ENCODE measurements around the gene EFNA2. TPM values are rescaled to one million over a fixed set of nuclear protein-coding genes. Genes with fewer than 3 reads are reported as not detected.

EFNA2 gene
- total and polyA plus RNA-seq, 2 of the 8 experiments (the other 6 are each of a cell fraction or from before 2014, with no cell fraction given): 4.0 to 7.0 TPM

DNA sequence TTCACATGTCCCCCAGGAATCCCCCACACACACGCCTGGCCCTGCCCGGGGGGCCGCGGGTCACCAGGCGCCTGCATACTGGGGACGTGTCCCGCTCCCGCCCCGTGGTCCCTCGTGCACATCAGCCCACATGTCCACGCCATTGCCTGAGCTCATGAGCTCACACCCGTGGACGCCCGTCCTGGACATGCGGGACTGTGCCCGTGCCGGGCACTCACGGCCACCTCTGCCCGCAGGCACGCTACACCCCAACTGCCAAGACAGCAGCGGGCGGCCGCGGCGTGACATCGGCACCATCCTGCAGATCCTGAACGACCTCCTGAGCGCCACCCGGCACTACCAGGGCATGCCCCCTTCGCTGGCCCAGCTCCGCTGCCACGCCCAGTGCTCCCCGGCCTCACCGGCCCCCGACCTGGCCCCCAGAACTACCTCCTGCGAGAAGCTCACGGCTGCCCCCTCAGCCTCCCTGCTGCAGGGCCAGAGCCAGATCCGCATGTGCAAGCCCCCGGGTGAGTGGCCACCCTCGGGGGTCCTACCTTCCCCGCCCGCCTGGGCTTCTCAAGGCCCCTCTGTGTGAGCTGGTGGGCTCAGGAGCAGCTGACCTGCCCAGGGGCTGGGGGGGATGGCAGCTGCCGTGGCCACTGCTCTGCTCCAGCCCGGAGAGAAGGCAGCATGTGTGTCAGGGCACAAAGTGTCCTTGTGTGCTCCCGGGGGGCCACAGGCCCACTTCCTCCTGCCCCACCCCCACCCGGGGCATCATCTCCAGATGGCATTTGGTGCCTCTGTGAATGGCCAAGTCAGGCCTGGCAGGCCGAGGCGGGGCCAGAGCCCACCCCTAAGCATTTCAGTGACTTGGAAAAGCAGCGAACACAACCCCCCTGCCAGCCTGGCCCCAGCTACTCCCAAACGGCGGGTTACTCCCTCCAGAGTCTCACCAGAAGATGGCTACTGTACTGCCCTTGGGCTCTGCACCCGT is 30.2 kb upstream of the EFNA2 start:
- H3K79me2 ChIP-seq (ENCODE audit: control insufficient read depth in 1 of 2, insufficient read depth in 2 of 2, low read length in 2 of 2): peaks cover 9 to 45% of the 10 kb centered on the region in 2 experiments
- FAIRE-seq (no peak), DNase-seq (ENCODE audit: low read depth in 1 of 2, low spot score in 2 of 2) (no peak)
- peaks cover 24 to 37% of the 10 kb centered on the region in 2 experiments for H4K20me1 ChIP-seq (replicated peaks in 1 of 2; ENCODE audit: control insufficient read depth in 1 of 2, insufficient read depth in 2 of 2, low read length in 2 of 2)
- no peak overlapping the region for H2BK15ac ChIP-seq (ENCODE audit: low read length)
- H3K23me2 ChIP-seq (ENCODE audit: low read depth, low read length): peaks cover 6% of the 10 kb centered on the region; the same call in 1 of the 2 replicates
- CTCF ChIA-PET (ENCODE audit: partially characterized antibody): interaction anchor here (0.6 to 15.9 kb wide), 6 partner anchors 9 to 222 kb away, joined by 3 to 212 read pairs (median 4); partner anchors contain the start of gene ATP5F1D
- no peak overlapping the region for H4K5ac ChIP-seq (ENCODE audit: insufficient read length, low read depth, low read length)
- no peaks in the 10 kb centered on the region for H3K9me3 ChIP-seq (ENCODE audit: insufficient read depth in 2 of 2, low read depth in 1 of 2, low read length in 1 of 2)
- H3K4me2 ChIP-seq (ENCODE audit: insufficient read depth in 1 of 2, low read depth in 2 of 2, low read length in 2 of 2): no peak overlapping the region
- no peaks in the 10 kb centered on the region; a peak in 1 of 7 replicates for H3K27me3 ChIP-seq (replicated peaks in 1 of 4; ENCODE audit: control insufficient read depth in 3 of 4, extremely low read depth in 1 of 4, insufficient read depth in 3 of 4, low read length in 3 of 4)
- H2AFZ ChIP-seq (ENCODE audit: low read length): no peak overlapping the region
- no peak overlapping the region for H3K23ac ChIP-seq (ENCODE audit: insufficient read length)
- no peak overlapping the region for H3K9ac ChIP-seq (replicated peaks in 1 of 4; ENCODE audit: extremely low read depth in 1 of 4, low read depth in 3 of 4, low read length in 3 of 4)
- 95% methylated on average over 43 of the region's 52 CpGs; no CpG with 5 or more reads in 1 of the 2 experiments for WGBS, 2 experiments (ENCODE audit: extremely low coverage in 1 of 2, insufficient coverage in 1 of 2, insufficient read length in 1 of 2, insufficient replicate concordance in 2 of 2, low coverage in 1 of 2, low lambda C conversion rate in 2 of 2, missing lambda C conversion rate in 1 of 2)
- H3K36me3 ChIP-seq (ENCODE audit: control insufficient read depth in 2 of 4, insufficient read depth in 4 of 4, low read length in 3 of 4): peaks cover 26 to 75% (median 41%) of the 10 kb centered on the region in 4 experiments
- no peak overlapping the region for H4K91ac ChIP-seq (replicated peaks; ENCODE audit: insufficient read length, low read length)
- no peak overlapping the region for H3K18ac ChIP-seq (ENCODE audit: extremely low read depth, low read length)
- H2BK120ac ChIP-seq (replicated peaks; ENCODE audit: low read depth, low read length): no peak overlapping the region
- TF ChIP-seq POLR2AphosphoS5 (IDR thresholded peaks at IDR 0.05; ENCODE audit: low read depth, low read length) (peak; percentile 27; the same call in 1 of the 2 replicates), BACH1 (IDR thresholded peaks at IDR 0.05; ENCODE audit: low read length) (no peak)
- H2BK20ac ChIP-seq (ENCODE audit: low read length): no peak overlapping the region
- H2BK5ac ChIP-seq (ENCODE audit: low read depth, low read length): no peak overlapping the region
- no peak overlapping the region for H2AK5ac ChIP-seq (ENCODE audit: low read depth, low read length)
- no peak overlapping the region for H3K14ac ChIP-seq (ENCODE audit: insufficient read length)
- H3K56ac ChIP-seq (replicated peaks; ENCODE audit: insufficient read length, low read depth, low read length): no peak overlapping the region
- POLR2A ChIA-PET (ENCODE audit: partially characterized antibody): interaction anchor here (0.9 to 19.4 kb wide), 8 partner anchors 9 to 260 kb away, joined by 3 to 456 read pairs (median 4); partner anchors contain the start of genes ATP5F1D, CBARP, CIRBP and FAM174C
- H3K27ac ChIP-seq (ENCODE audit: low read depth, low read length): no peak overlapping the region
- peaks cover 0 to 38% (median 23%) of the 10 kb centered on the region in 4 experiments; a peak in 6 of 7 replicates for H3K4me1 ChIP-seq (replicated peaks in 1 of 4; ENCODE audit: control insufficient read depth in 3 of 4, insufficient read depth in 4 of 4, low read length in 3 of 4)
- no peak overlapping the region; the same call in 1 of the 2 replicates for H4K8ac ChIP-seq (ENCODE audit: extremely low read depth, insufficient read depth, low read length)
- no peak overlapping the region for H3K4me3 ChIP-seq (ENCODE audit: extremely low read depth in 1 of 4, insufficient read depth in 2 of 4, low read depth in 3 of 4, low read length in 4 of 4)
- H2BK12ac ChIP-seq (ENCODE audit: low read depth, low read length): no peak overlapping the region
- H3K4ac ChIP-seq (replicated peaks; ENCODE audit: insufficient read length, low read depth, low read length): no peak overlapping the region
- peaks cover 12% of the 10 kb centered on the region; the same call in 1 of the 2 replicates for H3K79me1 ChIP-seq (ENCODE audit: low read depth, low read length)
